ENCODE measurements around the gene MPPED1.

The MPPED1 gene

DNA sequence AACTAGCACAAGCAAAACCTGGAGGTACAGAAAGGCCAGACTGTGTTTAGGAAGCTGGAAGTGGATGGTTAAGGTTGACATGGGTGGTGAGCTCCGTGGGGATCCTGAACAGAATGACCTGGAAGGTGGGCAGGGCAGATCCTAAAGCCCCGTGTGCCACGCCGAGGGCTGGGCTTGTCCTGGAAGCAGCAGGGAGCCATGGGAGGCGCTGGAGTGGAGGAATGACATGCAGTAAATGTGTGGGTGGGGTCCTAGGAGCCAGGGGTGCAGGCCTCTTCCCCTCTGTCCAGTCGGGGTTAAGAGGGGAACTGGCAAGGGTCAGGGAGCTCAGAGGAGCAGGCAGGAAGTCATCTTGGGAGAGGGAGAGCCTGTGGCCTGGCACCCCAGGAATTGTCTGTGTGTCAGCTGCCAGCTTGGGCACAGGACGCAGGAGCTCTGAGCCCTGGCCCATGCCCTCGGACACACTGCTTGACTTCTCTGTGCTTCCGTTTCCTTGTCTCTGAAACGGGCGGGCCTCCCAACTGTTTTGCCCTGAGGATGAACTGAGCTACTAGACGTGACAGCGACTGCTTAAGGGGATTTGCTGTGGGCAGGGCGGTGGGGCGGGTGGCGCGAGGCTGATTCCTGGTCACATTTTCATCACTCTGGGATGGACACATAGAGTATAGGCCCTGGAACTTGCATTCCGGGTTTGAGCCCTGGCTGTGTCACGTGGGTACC, 75.7 kb downstream of the MPPED1 start:
- Histone ChIP-seq H3K27ac (ENCODE audit: low read length) (no peak overlapping the region), H3K9me3 (ENCODE audit: insufficient read depth, low read length, severe bottlenecking) (no peaks in the 10 kb centered on the region), H4K20me1 (ENCODE audit: insufficient read depth, low read length) (no peaks in the 10 kb centered on the region; the same call in 1 of the 2 replicates), H3K79me2 (ENCODE audit: insufficient read depth, low read length) (no peaks in the 10 kb centered on the region), H3K4me3 (ENCODE audit: low read depth in 1 of 2, low read length in 2 of 2) (no peak overlapping the region), H3K4me2 (ENCODE audit: insufficient read depth, low read length) (no peak overlapping the region), H3K27me3 (ENCODE audit: insufficient read depth, low read length, poor library complexity) (no peaks in the 10 kb centered on the region), H2AFZ (ENCODE audit: low read depth, low read length) (no peak overlapping the region), H3K36me3 (ENCODE audit: insufficient read depth, low read length) (no peaks in the 10 kb centered on the region), H3K4me1 (ENCODE audit: insufficient read depth, low read length) (no peaks in the 10 kb centered on the region), H3K9ac (ENCODE audit: low read depth, low read length) (no peak overlapping the region)
- TF ChIP-seq, protein P1, sequence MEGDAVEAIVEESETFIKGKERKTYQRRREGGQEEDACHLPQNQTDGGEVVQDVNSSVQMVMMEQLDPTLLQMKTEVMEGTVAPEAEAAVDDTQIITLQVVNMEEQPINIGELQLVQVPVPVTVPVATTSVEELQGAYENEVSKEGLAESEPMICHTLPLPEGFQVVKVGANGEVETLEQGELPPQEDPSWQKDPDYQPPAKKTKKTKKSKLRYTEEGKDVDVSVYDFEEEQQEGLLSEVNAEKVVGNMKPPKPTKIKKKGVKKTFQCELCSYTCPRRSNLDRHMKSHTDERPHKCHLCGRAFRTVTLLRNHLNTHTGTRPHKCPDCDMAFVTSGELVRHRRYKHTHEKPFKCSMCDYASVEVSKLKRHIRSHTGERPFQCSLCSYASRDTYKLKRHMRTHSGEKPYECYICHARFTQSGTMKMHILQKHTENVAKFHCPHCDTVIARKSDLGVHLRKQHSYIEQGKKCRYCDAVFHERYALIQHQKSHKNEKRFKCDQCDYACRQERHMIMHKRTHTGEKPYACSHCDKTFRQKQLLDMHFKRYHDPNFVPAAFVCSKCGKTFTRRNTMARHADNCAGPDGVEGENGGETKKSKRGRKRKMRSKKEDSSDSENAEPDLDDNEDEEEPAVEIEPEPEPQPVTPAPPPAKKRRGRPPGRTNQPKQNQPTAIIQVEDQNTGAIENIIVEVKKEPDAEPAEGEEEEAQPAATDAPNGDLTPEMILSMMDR (IDR thresholded peaks at IDR 0.05; ENCODE audit: borderline replicate concordance, extremely low read depth, low read length, poor library complexity, severe bottlenecking), result no peak
- TF ChIP-seq EZH2 (IDR thresholded peaks at IDR 0.05; ENCODE audit: borderline replicate concordance, low read depth, low read length, severe bottlenecking), result no peak
- no peak for ATAC-seq (ENCODE audit: insufficient read depth, low read depth)
- DNase-seq, result no peak

DNA sequence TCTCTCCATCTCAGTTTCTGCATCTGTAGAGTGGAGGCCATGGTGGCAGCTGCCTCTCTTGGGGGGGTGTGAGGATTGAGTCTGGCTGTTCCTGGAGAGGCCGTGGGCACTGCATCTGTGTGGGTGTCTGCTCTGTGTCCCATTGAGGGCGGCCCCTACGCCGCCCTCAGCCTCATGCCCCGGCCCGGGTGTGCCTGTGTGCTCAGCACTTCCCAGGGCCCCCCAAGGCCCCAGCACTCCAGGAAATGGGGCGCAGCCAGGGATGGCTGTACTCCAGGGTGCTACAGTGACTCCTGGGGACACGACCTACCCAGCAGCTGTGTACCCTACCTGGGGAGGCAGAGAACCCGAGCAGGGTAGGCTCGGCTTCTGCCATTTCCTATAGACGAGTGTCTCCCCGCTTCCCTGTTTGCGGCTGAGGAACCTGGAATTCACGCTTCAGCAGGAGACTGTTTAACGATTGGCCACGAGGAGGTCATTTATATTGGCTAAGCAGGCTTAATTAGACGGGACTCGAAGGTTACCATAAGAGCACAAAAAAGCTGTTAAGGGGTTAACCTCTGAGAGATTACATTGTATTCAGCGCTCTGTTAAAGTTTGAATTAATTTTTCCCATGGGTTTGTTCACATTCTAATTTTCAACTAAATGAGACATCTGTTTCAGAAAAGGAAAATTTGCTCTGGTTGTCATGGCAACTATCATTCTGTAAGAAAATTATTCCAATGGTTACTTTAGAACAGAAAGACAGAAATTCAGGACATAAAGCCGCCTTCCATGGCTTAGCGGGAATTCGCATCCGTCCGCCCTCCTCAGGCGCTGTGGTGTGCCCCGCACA, 76.4 kb downstream of the MPPED1 start:
- DNase-seq, result no peak
- H3K27me3 ChIP-seq (ENCODE audit: insufficient read depth, low read length, poor library complexity), result no peaks in the 10 kb centered on the region
- no peak overlapping the region for H3K4me3 ChIP-seq (ENCODE audit: low read depth in 1 of 2, low read length in 2 of 2)
- H3K36me3 ChIP-seq (ENCODE audit: insufficient read depth, low read length), result no peaks in the 10 kb centered on the region
- H3K9ac ChIP-seq (ENCODE audit: low read depth, low read length), result no peak overlapping the region
- no peak for ATAC-seq (ENCODE audit: insufficient read depth, low read depth)
- no peak overlapping the region for H3K4me2 ChIP-seq (ENCODE audit: insufficient read depth, low read length)
- no peaks in the 10 kb centered on the region for H3K79me2 ChIP-seq (ENCODE audit: insufficient read depth, low read length)
- H3K9me3 ChIP-seq (ENCODE audit: insufficient read depth, low read length, severe bottlenecking), result no peaks in the 10 kb centered on the region
- H2AFZ ChIP-seq (ENCODE audit: low read depth, low read length), result no peak overlapping the region
- TF ChIP-seq EZH2 (IDR thresholded peaks at IDR 0.05; ENCODE audit: borderline replicate concordance, low read depth, low read length, severe bottlenecking), result no peak
- TF ChIP-seq, protein P1 (IDR thresholded peaks at IDR 0.05; ENCODE audit: borderline replicate concordance, extremely low read depth, low read length, poor library complexity, severe bottlenecking), result no peak
- H4K20me1 ChIP-seq (ENCODE audit: insufficient read depth, low read length), result no peaks in the 10 kb centered on the region; the same call in 1 of the 2 replicates
- H3K4me1 ChIP-seq (ENCODE audit: insufficient read depth, low read length), result no peaks in the 10 kb centered on the region
- no peak overlapping the region for H3K27ac ChIP-seq (ENCODE audit: low read length)

DNA sequence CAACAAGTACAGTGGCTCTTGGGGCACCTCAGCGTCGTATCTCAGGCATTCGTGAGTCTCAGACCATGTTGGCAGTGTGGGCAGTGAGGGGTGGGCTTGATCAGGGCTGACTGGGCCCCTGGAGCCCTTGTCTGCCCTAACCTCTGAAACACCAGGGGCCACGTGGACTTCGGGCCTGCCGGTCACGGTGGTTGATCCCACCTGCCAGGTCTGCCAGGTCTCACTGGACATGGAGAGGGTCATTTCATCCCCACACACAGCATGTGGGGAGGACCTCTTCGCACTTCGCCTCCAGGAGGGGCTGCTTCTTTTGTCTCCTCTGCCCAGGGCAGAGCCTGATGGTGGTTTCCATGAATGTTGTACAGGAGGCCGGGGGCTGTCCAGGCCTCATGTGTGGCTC, 77.1 kb downstream of the MPPED1 start:
- Histone ChIP-seq H3K9me3 (ENCODE audit: insufficient read depth, low read length, severe bottlenecking) (no peaks in the 10 kb centered on the region), H2AFZ (ENCODE audit: low read depth, low read length) (no peak overlapping the region), H3K36me3 (ENCODE audit: insufficient read depth, low read length) (no peaks in the 10 kb centered on the region), H3K4me1 (ENCODE audit: insufficient read depth, low read length) (no peaks in the 10 kb centered on the region), H3K4me2 (ENCODE audit: insufficient read depth, low read length) (no peak overlapping the region), H3K27me3 (ENCODE audit: insufficient read depth, low read length, poor library complexity) (no peaks in the 10 kb centered on the region), H3K27ac (ENCODE audit: low read length) (no peak overlapping the region), H4K20me1 (ENCODE audit: insufficient read depth, low read length) (no peaks in the 10 kb centered on the region; the same call in 1 of the 2 replicates), H3K9ac (ENCODE audit: low read depth, low read length) (no peak overlapping the region), H3K79me2 (ENCODE audit: insufficient read depth, low read length) (no peaks in the 10 kb centered on the region), H3K4me3 (ENCODE audit: low read depth in 1 of 2, low read length in 2 of 2) (no peak overlapping the region)
- no peak for ATAC-seq (ENCODE audit: insufficient read depth, low read depth)
- no peak for DNase-seq
- TF ChIP-seq, protein P1 (IDR thresholded peaks at IDR 0.05; ENCODE audit: borderline replicate concordance, extremely low read depth, low read length, poor library complexity, severe bottlenecking), result no peak
- no peak for TF ChIP-seq EZH2 (IDR thresholded peaks at IDR 0.05; ENCODE audit: borderline replicate concordance, low read depth, low read length, severe bottlenecking)
